Measurements from ENCODE around the gene TTLL1. TPM values are rescaled to one million over a fixed set of nuclear protein-coding genes. Genes with fewer than 3 reads are reported as not detected.

The TTLL1 gene
- total RNA-seq, 1 experiment from 2014 or later = 3.3 TPM

- Mint-ChIP-seq H3K27ac (ENCODE audit: unreplicated experiment) (peak within 1 kb of the TSS; percentile 98), H3K4me3 (ENCODE audit: low read depth, unreplicated experiment) (peak within 1 kb of the TSS; percentile 69), H3K36me3 (ENCODE audit: insufficient read depth, unreplicated experiment) (peaks cover 39% of the 10 kb centered on the region), H3K4me1 (ENCODE audit: low read depth, unreplicated experiment) (peaks cover 43% of the 10 kb centered on the region), H3K27me3 (ENCODE audit: unreplicated experiment) (no peaks in the 10 kb centered on the region), H3K9me3 (ENCODE audit: low read depth, unreplicated experiment) (no peaks in the 10 kb centered on the region)
- DNase-seq = peak; percentile 99
- intact Hi-C loops (cut with micrococcal nuclease; ENCODE audit: unreplicated experiment) = no loop called here
- CTCF ChIA-PET = interaction anchor here (0.7 to 2.0 kb wide), 7 partner anchors 11 to 237 kb away, joined by 3 to 13 read pairs (median 5); no protein-coding TSS in a partner anchor
- no peak for TF ChIP-seq CTCF (IDR thresholded peaks at IDR 0.05; ENCODE audit: unreplicated experiment)
- BruUV-seq (replicated peaks) = no TSS peak
These were observed 74.1 kb downstream of the TTLL1 start, which contains the start of gene PACSIN2 for GRCh38 chr22:43014869-43015676. TSS of gene PACSIN2 (minus strand) at chr22:43015149. CDS start at chr22:42912080, 103,069 bp downstream.

- Mint-ChIP-seq H3K4me1 (ENCODE audit: low read depth, unreplicated experiment) (peaks cover 44% of the 10 kb centered on the region), H3K27ac (ENCODE audit: unreplicated experiment) (peak overlapping the region; percentile 98), H3K4me3 (ENCODE audit: low read depth, unreplicated experiment) (peak overlapping the region; percentile 69), H3K27me3 (ENCODE audit: unreplicated experiment) (no peaks in the 10 kb centered on the region), H3K36me3 (ENCODE audit: insufficient read depth, unreplicated experiment) (peaks cover 39% of the 10 kb centered on the region), H3K9me3 (ENCODE audit: low read depth, unreplicated experiment) (no peaks in the 10 kb centered on the region)
- peak; percentile 54 for DNase-seq
- intact Hi-C loops (cut with micrococcal nuclease; ENCODE audit: unreplicated experiment) = no loop called here
- BruUV-seq (replicated peaks) = no TSS peak
- no peak for TF ChIP-seq CTCF (IDR thresholded peaks at IDR 0.05; ENCODE audit: unreplicated experiment)
- CTCF ChIA-PET = interaction anchor here (0.7 to 2.0 kb wide), 6 partner anchors 10 to 238 kb away, joined by 3 to 13 read pairs (median 5); no protein-coding TSS in a partner anchor
These were observed 74.8 kb downstream of the TTLL1 start for GRCh38 chr22:43014316-43014868.

- DNase-seq = no peak
- Mint-ChIP-seq H3K9me3 (ENCODE audit: low read depth, unreplicated experiment) (no peaks in the 10 kb centered on the region), H3K4me3 (ENCODE audit: low read depth, unreplicated experiment) (peak overlapping the region; percentile 69), H3K27me3 (ENCODE audit: unreplicated experiment) (no peaks in the 10 kb centered on the region), H3K27ac (ENCODE audit: unreplicated experiment) (peak overlapping the region; percentile 98), H3K4me1 (ENCODE audit: low read depth, unreplicated experiment) (peaks cover 47% of the 10 kb centered on the region), H3K36me3 (ENCODE audit: insufficient read depth, unreplicated experiment) (peaks cover 39% of the 10 kb centered on the region)
- CTCF ChIA-PET = interaction anchor here (0.6 to 2.0 kb wide), 5 partner anchors 12 to 169 kb away, joined by 4 to 13 read pairs (median 5); no protein-coding TSS in a partner anchor
- intact Hi-C loops (cut with micrococcal nuclease; ENCODE audit: unreplicated experiment) = no loop called here
- BruUV-seq (replicated peaks) = TSS peak; percentile 36
- TF ChIP-seq CTCF (IDR thresholded peaks at IDR 0.05; ENCODE audit: unreplicated experiment) = no peak
These were observed 75.6 kb downstream of the TTLL1 start for GRCh38 chr22:43013355-43014315.

- TF ChIP-seq CTCF (IDR thresholded peaks at IDR 0.05; ENCODE audit: unreplicated experiment) = no peak
- BruUV-seq (replicated peaks) = no TSS peak
- intact Hi-C loops (cut with micrococcal nuclease; ENCODE audit: unreplicated experiment) = no loop called here
- no peaks in the 10 kb centered on the region for H3K27me3 Mint-ChIP-seq (ENCODE audit: unreplicated experiment)
- no peaks in the 10 kb centered on the region for H3K9me3 Mint-ChIP-seq (ENCODE audit: low read depth, unreplicated experiment)
- peaks cover 38% of the 10 kb centered on the region for H3K36me3 Mint-ChIP-seq (ENCODE audit: insufficient read depth, unreplicated experiment)
- peak overlapping the region; percentile 69 for H3K4me3 Mint-ChIP-seq (ENCODE audit: low read depth, unreplicated experiment)
- peaks cover 41% of the 10 kb centered on the region for H3K4me1 Mint-ChIP-seq (ENCODE audit: low read depth, unreplicated experiment)
- CTCF ChIA-PET = interaction anchor here (0.7 kb wide), 1 partner anchor 117 kb away, joined by 10 read pairs; no protein-coding TSS in a partner anchor
- no peak for DNase-seq
- H3K27ac Mint-ChIP-seq (ENCODE audit: unreplicated experiment) = no peak overlapping the region
These were observed 76.8 kb downstream of the TTLL1 start for GRCh38 chr22:43012390-43012789.
